Activated naive CD4-positive, alpha-beta T cell treated with Interleukin-2 at 50 U/mL for 16 hours (primary cell): ENCODE results near the gene IGFALS.
"Not testable (repeated sequence)": the region's sequence is repeated elsewhere in the genome, so short reads cannot be mapped to it uniquely, and the experiment has no call there.

ENCODE experiments used
- DNase-seq: peaks from one replicate; pipeline ENCODE4 v3.0.0-alpha.2; 2020

IGFALS gene

GRCh38 chr16:1817716-1818115 lies 24.2 kb upstream of the IGFALS start:
- no peak for DNase-seq

- no peak for DNase-seq
These were observed 23.7 kb upstream of the IGFALS start for GRCh38 chr16:1817276-1817589.

DNA sequence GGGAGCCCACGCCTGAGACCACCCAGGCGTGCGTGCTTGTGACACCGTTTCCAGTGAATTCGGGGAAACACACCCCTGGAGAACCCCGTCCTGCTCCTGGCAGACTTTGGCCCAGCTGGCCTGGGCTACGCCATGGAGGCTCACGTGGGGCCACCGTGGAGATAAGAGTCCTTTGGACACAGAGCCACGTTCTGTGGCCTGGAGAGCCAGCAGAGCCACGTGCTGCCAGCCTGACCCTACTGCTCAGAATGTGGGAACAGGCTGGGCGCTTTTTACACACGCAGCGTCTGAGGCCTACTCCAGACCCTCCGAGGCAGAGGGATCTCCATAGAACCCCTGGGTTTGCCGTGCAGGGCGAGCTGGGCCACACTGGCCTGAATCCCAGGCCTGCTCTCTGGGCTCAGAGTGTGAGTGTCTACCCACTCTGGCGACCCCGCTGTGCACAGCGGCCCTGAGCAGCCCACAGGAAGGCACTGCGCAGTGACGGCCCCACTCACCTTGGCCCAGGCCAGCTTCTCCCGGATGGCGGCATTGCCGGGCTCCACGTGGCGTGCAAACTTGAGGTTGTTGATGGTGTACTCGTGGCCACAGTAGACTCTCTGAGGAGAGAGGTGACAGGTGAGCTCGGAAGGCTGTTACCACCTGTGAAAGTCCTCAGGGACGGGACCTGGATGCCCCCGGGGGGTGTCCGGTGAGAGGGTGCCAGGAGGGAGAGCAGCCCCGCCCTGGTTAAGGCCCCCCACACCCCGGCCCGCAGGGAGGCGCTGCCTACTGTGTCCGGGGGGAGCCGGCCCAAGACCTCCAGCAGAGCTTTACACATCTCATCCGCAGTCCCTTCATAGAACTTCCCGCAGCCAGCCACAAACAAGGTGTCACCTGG lies 23.1 kb upstream of the IGFALS start:
- no peak for DNase-seq

GRCh38 chr16:1815461-1815860 lies 22.0 kb upstream of the IGFALS start:
- DNase-seq, result no peak

GRCh38 chr16:1812732-1813163 lies 19.2 kb upstream of the IGFALS start:
- peak; percentile 43 for DNase-seq

DNA sequence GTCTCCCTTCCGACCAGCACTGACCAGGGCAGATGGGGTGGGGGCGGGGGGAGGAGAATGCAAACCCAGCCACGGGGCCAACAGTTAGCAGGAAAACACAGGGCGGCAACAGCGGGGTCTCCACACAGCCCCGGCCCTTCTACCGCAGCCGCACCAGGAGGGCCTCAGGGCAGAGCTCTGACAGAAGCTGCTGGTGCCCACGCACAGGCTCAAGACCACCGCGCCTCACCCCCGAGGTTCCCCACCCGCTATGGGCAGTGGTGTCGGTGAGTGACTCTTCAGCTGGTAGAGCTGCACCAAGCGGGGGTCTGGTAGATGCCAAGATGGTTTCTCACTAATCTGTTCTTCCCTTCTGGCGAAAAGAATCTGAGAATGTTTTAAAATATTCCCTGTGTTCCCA lies 17.0 kb upstream of the IGFALS start:
- DNase-seq, result no peak

- no peak for DNase-seq
These were observed 16.6 kb upstream of the IGFALS start for GRCh38 chr16:1810106-1810505.

- DNase-seq, result no peak
These were observed 15.8 kb upstream of the IGFALS start for GRCh38 chr16:1809281-1809801.

DNA sequence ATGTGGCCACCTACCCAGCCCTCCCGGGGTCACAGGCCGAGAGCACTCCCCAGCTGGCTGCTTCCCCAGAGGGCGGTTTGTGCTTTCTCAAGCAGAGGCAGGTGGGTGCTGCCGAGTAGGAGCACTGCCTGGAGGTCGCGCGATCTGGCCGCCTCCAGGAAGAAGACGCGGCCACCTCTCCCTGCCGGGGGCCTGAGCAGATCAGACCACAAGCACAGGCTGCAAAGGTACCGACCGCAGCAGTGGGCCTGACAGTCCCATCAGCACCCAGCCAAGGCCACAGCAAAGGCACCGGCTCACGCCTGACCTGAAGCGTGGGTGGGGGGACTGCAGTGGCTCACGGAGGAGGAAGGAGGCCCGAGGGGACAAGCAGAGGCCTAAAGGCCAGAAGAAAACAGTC lies 15.2 kb upstream of the IGFALS start:
- DNase-seq, result no peak

GRCh38 chr16:1807626-1808025 lies 14.1 kb upstream of the IGFALS start:
- DNase-seq, result no peak

GRCh38 chr16:1800701-1801100 lies 7.2 kb upstream of the IGFALS start:
- no peak for DNase-seq

DNA sequence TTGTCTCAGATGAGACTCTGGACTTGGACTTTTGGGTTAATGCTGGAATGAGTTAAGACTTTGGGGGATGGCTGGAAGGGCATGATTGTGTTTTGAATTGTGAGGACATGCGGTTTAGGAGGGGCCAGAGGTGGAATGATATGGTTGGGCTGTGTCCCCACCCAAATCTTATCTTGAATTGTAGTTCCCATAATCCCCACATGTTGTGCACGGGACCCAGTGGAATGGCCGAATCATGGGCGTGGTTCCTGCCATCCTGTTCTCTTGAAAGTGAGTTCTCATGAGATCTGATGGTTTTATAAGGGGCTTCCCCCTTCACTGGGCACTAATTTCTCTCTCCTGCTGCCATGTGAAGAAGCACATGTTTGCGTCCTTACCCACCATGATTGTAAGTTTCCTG lies 5.8 kb upstream of the IGFALS start:
- DNase-seq, result not testable (repeated sequence)

- DNase-seq, result no peak
These were observed 1.6 kb upstream of the IGFALS start for GRCh38 chr16:1794908-1795666.

GRCh38 chr16:1794221-1794871 lies 841 bp upstream of the IGFALS start:
- no peak for DNase-seq

GRCh38 chr16:1792836-1793577 lies 498 bp downstream of the IGFALS start:
- DNase-seq, result no peak

- DNase-seq, result no peak
These were observed 1.3 kb downstream of the IGFALS start for GRCh38 chr16:1791943-1792812.

DNA sequence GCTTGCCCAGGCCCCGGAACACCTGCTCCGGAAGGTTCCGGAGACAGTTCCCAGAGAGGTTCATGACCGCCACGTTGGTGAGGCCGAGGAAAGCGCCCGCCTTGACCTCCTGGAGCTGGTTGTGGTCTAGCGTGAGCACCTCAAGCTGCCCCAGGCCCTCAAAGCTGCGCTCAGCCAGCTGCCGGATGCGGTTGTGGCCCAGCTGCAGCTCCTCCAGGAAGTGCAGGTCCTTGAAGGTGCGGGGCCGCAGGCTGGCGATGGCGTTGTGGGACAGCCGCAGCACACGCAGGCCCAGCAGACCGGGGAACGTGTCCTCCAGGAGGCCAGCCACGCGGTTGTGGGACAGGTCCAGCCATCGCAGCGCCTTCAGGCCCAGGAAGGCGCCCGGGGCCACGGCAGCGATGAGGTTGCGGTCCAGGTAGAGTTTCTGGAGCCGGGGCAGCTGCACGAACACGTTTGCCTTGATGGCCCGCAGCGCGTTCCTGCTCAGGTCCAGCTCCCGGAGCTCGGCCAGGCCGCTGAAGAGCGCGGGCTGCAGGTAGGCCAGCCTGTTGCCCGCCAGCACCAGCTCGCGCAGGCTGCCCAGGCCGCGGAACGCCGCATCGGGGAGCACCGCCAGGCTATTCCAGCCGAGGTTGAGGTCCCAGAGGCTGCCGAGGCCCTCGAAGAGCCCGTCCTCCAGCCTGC lies 2.1 kb downstream of the IGFALS start:
- no peak for DNase-seq

DNA sequence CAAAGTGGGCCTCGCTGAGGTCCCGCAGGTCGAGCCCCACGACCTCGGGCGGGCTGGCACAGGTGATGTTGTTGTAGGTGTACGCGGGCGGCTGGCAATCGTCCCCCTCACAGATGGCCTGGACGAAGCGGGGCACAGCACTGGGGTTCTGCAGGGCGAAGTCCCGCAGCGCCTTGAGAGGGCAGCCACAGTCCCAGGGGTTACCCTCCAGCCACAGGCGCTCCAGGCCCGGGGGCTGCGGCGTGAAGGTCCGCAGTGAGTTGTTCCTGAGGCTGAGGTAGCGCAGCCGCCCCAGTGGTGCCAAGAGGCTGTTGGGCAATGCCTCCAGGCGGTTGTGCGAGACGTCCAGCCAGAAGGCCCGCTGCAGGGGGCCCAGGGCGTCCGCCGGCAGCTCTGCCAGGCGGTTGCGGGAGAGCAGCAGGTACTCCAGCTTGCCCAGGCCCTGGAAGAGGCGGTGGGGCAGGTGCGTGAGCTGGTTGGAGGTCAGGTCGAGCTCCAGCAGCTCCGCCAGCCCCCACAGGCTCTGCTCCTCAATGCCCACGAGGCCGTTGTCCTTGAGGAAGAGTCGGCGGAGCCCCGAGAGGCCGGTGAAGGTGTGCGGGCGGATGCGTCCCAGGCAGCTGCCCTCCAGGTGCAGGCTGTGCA lies 2.8 kb downstream of the IGFALS start:
- no peak for DNase-seq

GRCh38 chr16:1790261-1790610 lies 3.3 kb downstream of the IGFALS start:
- DNase-seq, result no peak

GRCh38 chr16:1789643-1790045 lies 3.9 kb downstream of the IGFALS start:
- no peak for DNase-seq

DNA sequence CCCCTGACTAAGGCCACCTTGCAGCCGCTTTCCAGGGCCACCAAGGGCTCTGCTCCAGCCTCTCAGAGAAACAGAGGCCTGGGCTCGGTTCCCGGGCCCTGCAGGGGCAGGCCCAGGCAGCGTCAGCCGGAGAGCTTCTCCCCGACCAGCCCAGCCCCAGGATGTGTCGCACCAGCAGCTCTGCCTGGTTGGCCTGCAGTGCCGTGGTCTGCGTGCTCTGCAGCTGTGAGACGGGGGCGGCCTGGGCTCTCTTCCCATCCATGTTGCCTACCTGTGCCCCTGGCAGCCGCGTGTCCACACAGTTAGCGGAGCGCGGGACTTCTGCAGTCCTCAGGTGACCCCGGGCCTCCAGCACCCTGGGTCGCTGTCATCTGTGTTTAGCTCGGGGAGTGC lies 4.8 kb downstream of the IGFALS start:
- no peak for DNase-seq
